ENCODE results near the gene DIPK1B. TPM values are rescaled to one million over a fixed set of nuclear protein-coding genes. Genes with fewer than 3 reads are reported as not detected.

Gene DIPK1B
- total RNA-seq, 1 donor from 2014 or later: 60.5 TPM

GRCh38 chr9:136725612-136726011, 13.2 kb downstream of the DIPK1B start:
- H3K36me3 Mint-ChIP-seq: peaks cover 15% of the 10 kb centered on the region
- H3K27me3 Mint-ChIP-seq (ENCODE audit: low read depth): no peaks in the 10 kb centered on the region
- H3K9me3 Mint-ChIP-seq: no peaks in the 10 kb centered on the region
- peak overlapping the region; percentile 6 for H3K27ac Mint-ChIP-seq
- H3K4me3 Mint-ChIP-seq: peak overlapping the region; percentile 90
- DNase-seq (ENCODE audit: low spot score in 2 of 2, unreplicated experiment in 2 of 2): no peak
- peaks cover 31% of the 10 kb centered on the region for H3K4me1 Mint-ChIP-seq
- TF ChIP-seq CTCF (IDR thresholded peaks at IDR 0.05; ENCODE audit: unreplicated experiment): no peak

- Mint-ChIP-seq H3K9me3 (no peaks in the 10 kb centered on the region), H3K27me3 (ENCODE audit: low read depth) (no peaks in the 10 kb centered on the region), H3K27ac (peak overlapping the region; percentile 85), H3K4me1 (peaks cover 30% of the 10 kb centered on the region), H3K4me3 (peak overlapping the region; percentile 90), H3K36me3 (peaks cover 15% of the 10 kb centered on the region)
- TF ChIP-seq CTCF (IDR thresholded peaks at IDR 0.05; ENCODE audit: unreplicated experiment): no peak
- DNase-seq (ENCODE audit: low spot score in 2 of 2, unreplicated experiment in 2 of 2): no peak
Measured at GRCh38 chr9:136726118-136726517, 13.7 kb downstream of the DIPK1B start.

DNA sequence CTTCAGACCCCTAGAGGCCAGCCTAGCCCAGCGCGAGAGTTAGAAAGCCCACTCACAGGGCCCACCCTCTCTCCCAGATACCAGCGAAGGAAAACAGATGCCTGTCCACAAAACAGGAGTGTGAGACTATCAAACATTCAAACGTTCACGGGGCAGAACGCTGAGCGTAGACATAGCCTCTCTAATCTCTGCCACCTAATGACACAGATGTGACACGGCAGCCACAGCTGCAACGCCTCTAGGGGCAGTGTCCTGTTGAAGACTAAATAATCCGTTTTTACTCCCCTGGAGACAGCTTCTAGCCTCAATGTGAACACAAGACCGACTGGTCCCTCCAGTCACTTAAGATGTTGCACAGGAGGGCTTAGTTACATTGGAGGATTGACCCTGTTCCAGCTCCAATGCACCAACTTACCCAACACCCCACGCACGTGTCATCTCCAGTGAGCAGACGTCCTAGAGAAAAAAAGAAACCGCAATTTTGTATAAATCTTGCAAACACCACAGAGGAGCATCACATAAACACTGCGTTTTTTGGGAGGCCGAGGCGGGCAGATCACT, 14.3 kb downstream of the DIPK1B start:
- Mint-ChIP-seq H3K27ac (peak overlapping the region; percentile 85), H3K36me3 (peaks cover 15% of the 10 kb centered on the region), H3K4me1 (peaks cover 29% of the 10 kb centered on the region), H3K27me3 (ENCODE audit: low read depth) (no peaks in the 10 kb centered on the region), H3K4me3 (peak overlapping the region; percentile 90), H3K9me3 (no peaks in the 10 kb centered on the region)
- no peak for DNase-seq (ENCODE audit: low spot score in 2 of 2, unreplicated experiment in 2 of 2)
- no peak for TF ChIP-seq CTCF (IDR thresholded peaks at IDR 0.05; ENCODE audit: unreplicated experiment)

- peak; percentile 89 for TF ChIP-seq CTCF (IDR thresholded peaks at IDR 0.05; ENCODE audit: unreplicated experiment)
- peak; percentile 86 to 95 for DNase-seq (ENCODE audit: low spot score in 2 of 2, unreplicated experiment in 2 of 2)
- Mint-ChIP-seq H3K9me3 (no peaks in the 10 kb centered on the region), H3K36me3 (peaks cover 15% of the 10 kb centered on the region), H3K4me1 (peaks cover 37% of the 10 kb centered on the region), H3K4me3 (peak overlapping the region; percentile 90), H3K27me3 (ENCODE audit: low read depth) (no peaks in the 10 kb centered on the region), H3K27ac (no peak overlapping the region)
Measured at GRCh38 chr9:136728080-136728547, 15.7 kb downstream of the DIPK1B start.

DNA sequence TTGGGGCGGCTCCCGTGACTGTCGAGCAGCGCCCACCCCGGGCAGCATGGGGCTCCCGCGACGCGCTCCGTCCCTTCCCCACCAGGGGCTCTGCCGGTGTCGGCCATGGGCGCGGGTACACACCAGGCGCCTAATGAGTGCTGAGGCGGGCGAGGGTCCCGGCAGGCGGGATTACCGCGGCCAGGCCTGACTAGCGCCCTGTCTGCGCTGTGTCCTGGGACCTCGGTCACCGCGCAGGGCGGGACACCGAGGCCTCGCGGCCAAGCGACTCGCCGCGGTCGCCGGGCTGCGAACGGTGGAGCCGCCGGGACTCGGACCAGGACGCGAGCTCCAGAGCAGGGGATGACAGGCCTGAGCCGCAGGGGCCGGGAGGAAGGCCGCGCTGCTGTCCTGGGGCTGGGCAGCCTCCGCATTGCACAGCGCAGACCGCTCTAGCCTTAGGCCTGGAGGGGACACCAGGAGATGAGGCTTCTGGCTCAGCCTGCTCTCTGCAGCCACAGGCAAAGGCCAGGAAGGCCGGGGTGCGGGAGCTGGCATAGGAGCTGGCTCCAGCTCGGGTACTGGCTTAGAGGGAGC, 16.3 kb downstream of the DIPK1B start:
- peaks cover 13% of the 10 kb centered on the region for H3K36me3 Mint-ChIP-seq
- H3K4me3 Mint-ChIP-seq: peak overlapping the region; percentile 66
- peak in 1 of 2 experiments; percentile 57 for DNase-seq (ENCODE audit: low spot score in 2 of 2, unreplicated experiment in 2 of 2)
- peaks cover 36% of the 10 kb centered on the region for H3K4me1 Mint-ChIP-seq
- no peaks in the 10 kb centered on the region for H3K27me3 Mint-ChIP-seq (ENCODE audit: low read depth)
- no peak for TF ChIP-seq CTCF (IDR thresholded peaks at IDR 0.05; ENCODE audit: unreplicated experiment)
- no peak overlapping the region for H3K27ac Mint-ChIP-seq
- no peaks in the 10 kb centered on the region for H3K9me3 Mint-ChIP-seq

Measured in mesothelial cell of epicardium (in vitro differentiated cells).